GM23338 (cell line): ENCODE results near the gene ZNF800. TPM values are rescaled to one million over a fixed set of nuclear protein-coding genes. Genes with fewer than 3 reads are reported as not detected.

Experiments
- ATAC-seq: fragments of 200-7000 bp; cut with Tn5 transposase; 3 replicates; pipeline ENCODE4 v1.9.1; 2020
- DNase-seq: peaks from one replicate; pipeline ENCODE4 v3.0.0-alpha.2; 2015; ENCODE audit warnings: low spot score
- H2AFZ ChIP-seq: fragments of 200-600 bp; sonication (generic); 2 replicates; pipeline ENCODE4 v1.8.0; 2016; ENCODE audit warnings: antibody characterized with exemption, mild to moderate bottlenecking, moderate library complexity
- H3F3A ChIP-seq: fragments of 200-600 bp; sonication (generic); replicated peaks from 2 replicates; pipeline ENCODE4 v1.8.0; 2017; ENCODE audit warnings: antibody characterized with exemption, mixed run types, low read depth
- H3K27ac ChIP-seq: fragments of 200-600 bp; sonication (generic); 2 replicates; pipeline ENCODE4 v1.6.1; 2016; ENCODE audit warnings: low read depth
- H3K27me3 ChIP-seq: fragments of 200-600 bp; sonication (generic); 2 replicates; pipeline ENCODE4 v1.8.0; 2016; ENCODE audit warnings: mild to moderate bottlenecking, mixed run types, moderate library complexity; ENCODE audit not compliant: insufficient read depth
- H3K36me3 ChIP-seq: fragments of 200-600 bp; sonication (generic); 2 replicates; pipeline ENCODE4 v1.8.0; 2016; ENCODE audit warnings: mild to moderate bottlenecking; ENCODE audit not compliant: insufficient read depth
- H3K4me1 ChIP-seq: fragments of 200-600 bp; sonication (generic); 2 replicates; pipeline ENCODE4 v1.8.0; 2016; ENCODE audit warnings: mild to moderate bottlenecking, moderate library complexity; ENCODE audit not compliant: insufficient read depth
- H3K4me2 ChIP-seq: fragments of 200-600 bp; sonication (generic); 2 replicates; pipeline ENCODE4 v1.7.1; 2017; ENCODE audit warnings: mixed run types
- H3K4me3 ChIP-seq: fragments of 200-600 bp; sonication (generic); 2 replicates; pipeline ENCODE4 v1.6.1; 2016; ENCODE audit warnings: mixed run types
- H3K79me2 ChIP-seq: fragments of 200-600 bp; sonication (generic); replicated peaks from 2 replicates; pipeline ENCODE4 v1.8.0; 2017; ENCODE audit warnings: mild to moderate bottlenecking; ENCODE audit not compliant: insufficient read depth
- H3K9me2 ChIP-seq: fragments of 200-600 bp; sonication (generic); 2 replicates; pipeline ENCODE4 v1.8.0; 2017; ENCODE audit not compliant: insufficient read depth
- H4K20me1 ChIP-seq: fragments of 200-600 bp; sonication (generic); replicated peaks from 2 replicates; pipeline ENCODE4 v1.8.0; 2017; ENCODE audit warnings: mild to moderate bottlenecking; ENCODE audit not compliant: insufficient read depth
- H3K27ac Mint-ChIP-seq: 2 replicates; pipeline ENCODE4 v1.8.0; 2020; ENCODE audit warnings: inconsistent platforms, mild to moderate bottlenecking, moderate library complexity, mixed read lengths
- H3K27me3 Mint-ChIP-seq: 3 replicates; pipeline ENCODE4 v1.8.0; 2022; ENCODE audit warnings: low read depth, mild to moderate bottlenecking, moderate library complexity, mixed read lengths, inconsistent platforms; ENCODE audit not compliant: insufficient read depth, poor library complexity
- H3K36me3 Mint-ChIP-seq: 3 replicates; pipeline ENCODE4 v1.8.0; 2021; ENCODE audit warnings: low read depth, mild to moderate bottlenecking, inconsistent platforms, moderate library complexity, mixed read lengths
- H3K4me1 Mint-ChIP-seq: 3 replicates; pipeline ENCODE4 v1.8.0; 2020; ENCODE audit warnings: mild to moderate bottlenecking, inconsistent platforms, mixed read lengths
- H3K4me3 Mint-ChIP-seq: 3 replicates; pipeline ENCODE4 v1.8.0; 2021; ENCODE audit warnings: moderate library complexity, mild to moderate bottlenecking, inconsistent platforms, mixed read lengths
- H3K9me3 Mint-ChIP-seq: 3 replicates; pipeline ENCODE4 v1.8.0; 2020; ENCODE audit warnings: moderate library complexity, mild to moderate bottlenecking, inconsistent platforms, mixed read lengths
- CREB1 ChIP-seq: fragments of 250-450 bp; sonication (Bioruptor Pico); IDR thresholded peaks from 2 replicates; pipeline ENCODE4 v1.5.0; 2020; ENCODE audit warnings: low read depth, mild to moderate bottlenecking, moderate library complexity
- CTCF ChIP-seq, 2 experiments: fragments of 200-600 bp in 1 of 2; sonication (generic) in 1 of 2; conservative IDR thresholded peaks; 2 replicates each; pipeline versions ENCODE4 v1.5.1 to v1.6.1; 2016 to 2017; ENCODE audit warnings: antibody characterized with exemption in 2 of 2, low read depth in 2 of 2, mild to moderate bottlenecking in 2 of 2, moderate library complexity in 1 of 2
- EZH2 ChIP-seq: fragments of 200-600 bp; sonication (generic); IDR thresholded peaks from one replicate; pipeline ENCODE4 v1.8.0; 2017; ENCODE audit warnings: antibody characterized with exemption, mild to moderate bottlenecking, low read depth; ENCODE audit not compliant: unreplicated experiment
- EZH2phosphoT487 ChIP-seq: fragments of 200-600 bp; sonication (generic); IDR thresholded peaks from one replicate; pipeline ENCODE4 v1.8.1; 2018; ENCODE audit warnings: antibody characterized with exemption; ENCODE audit not compliant: unreplicated experiment
- NANOG ChIP-seq: IDR thresholded peaks from 2 replicates; pipeline ENCODE4 v1.6.1; 2016; ENCODE audit warnings: antibody characterized with exemption, borderline replicate concordance
- POLR2AphosphoS5 ChIP-seq: IDR thresholded peaks from 2 replicates; pipeline ENCODE4 v1.6.1; 2016; ENCODE audit warnings: antibody characterized with exemption, low read depth
- STAT1 ChIP-seq: IDR thresholded peaks from one replicate; pipeline ENCODE4 v1.6.1; 2016; ENCODE audit warnings: antibody characterized with exemption; ENCODE audit not compliant: unreplicated experiment
- ZNF114 ChIP-seq: fragments of 250-450 bp; sonication (Bioruptor Pico); IDR thresholded peaks from 2 replicates; pipeline ENCODE4 v1.5.0; 2020; ENCODE audit warnings: mild to moderate bottlenecking, moderate library complexity
- ZNF331 ChIP-seq: fragments of 250-450 bp; sonication (Bioruptor Pico); IDR thresholded peaks from 2 replicates; pipeline ENCODE4 v1.5.0; 2020; ENCODE audit warnings: low read depth, mild to moderate bottlenecking, moderate library complexity
- polyA plus RNA-seq: library from polyadenylated mRNA; unstranded; fragments of >200 nt; fragmentation: Nextera tagmentation; extraction: Ambion mirVana; gene quantifications from 2 replicates; pipeline ENCODE4 v1.2.1, GENCODE V29; 2016
- total RNA-seq: library from RNA; depleted of rRNA; stranded (reverse); fragments of >200 nt; shearing (Covaris generic); gene quantifications from 2 replicates; pipeline ENCODE4 v1.2.3, GENCODE V29; 2014
- TF ChIP-seq, protein P1 (sequence below): fragments of 250-450 bp; sonication (Bioruptor Pico); IDR thresholded peaks from 2 replicates; pipeline ENCODE4 v1.5.0; 2020; ENCODE audit warnings: mild to moderate bottlenecking, moderate library complexity
- TF ChIP-seq, protein P2 (sequence below): IDR thresholded peaks from 2 replicates; pipeline ENCODE4 v1.6.1; 2016; ENCODE audit warnings: antibody characterized with exemption

Gene ZNF800
- total and polyA plus RNA-seq, 2 experiments from 2014 or later: 5.4 to 8.3 TPM

DNA sequence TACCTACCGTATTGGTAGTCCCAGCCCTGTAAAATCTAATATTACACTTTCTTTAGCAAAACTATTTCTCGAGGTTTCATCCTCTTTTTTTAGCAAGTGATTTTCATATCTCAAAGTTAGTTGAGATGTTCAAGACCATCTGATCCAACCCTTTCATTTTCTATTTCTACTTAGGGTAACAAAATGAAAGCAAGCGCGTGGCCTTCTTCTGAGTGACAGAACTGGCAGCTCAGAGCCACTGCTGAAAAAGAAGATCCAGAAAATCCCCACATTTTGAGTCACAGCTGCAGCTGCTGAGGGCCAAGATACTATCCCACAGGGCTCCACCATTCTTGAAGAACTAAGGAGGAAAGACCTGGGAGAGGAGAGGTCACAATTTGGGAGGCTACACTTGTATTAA is 24.8 kb upstream of the ZNF800 start (continued):
- TF ChIP-seq, protein P1, sequence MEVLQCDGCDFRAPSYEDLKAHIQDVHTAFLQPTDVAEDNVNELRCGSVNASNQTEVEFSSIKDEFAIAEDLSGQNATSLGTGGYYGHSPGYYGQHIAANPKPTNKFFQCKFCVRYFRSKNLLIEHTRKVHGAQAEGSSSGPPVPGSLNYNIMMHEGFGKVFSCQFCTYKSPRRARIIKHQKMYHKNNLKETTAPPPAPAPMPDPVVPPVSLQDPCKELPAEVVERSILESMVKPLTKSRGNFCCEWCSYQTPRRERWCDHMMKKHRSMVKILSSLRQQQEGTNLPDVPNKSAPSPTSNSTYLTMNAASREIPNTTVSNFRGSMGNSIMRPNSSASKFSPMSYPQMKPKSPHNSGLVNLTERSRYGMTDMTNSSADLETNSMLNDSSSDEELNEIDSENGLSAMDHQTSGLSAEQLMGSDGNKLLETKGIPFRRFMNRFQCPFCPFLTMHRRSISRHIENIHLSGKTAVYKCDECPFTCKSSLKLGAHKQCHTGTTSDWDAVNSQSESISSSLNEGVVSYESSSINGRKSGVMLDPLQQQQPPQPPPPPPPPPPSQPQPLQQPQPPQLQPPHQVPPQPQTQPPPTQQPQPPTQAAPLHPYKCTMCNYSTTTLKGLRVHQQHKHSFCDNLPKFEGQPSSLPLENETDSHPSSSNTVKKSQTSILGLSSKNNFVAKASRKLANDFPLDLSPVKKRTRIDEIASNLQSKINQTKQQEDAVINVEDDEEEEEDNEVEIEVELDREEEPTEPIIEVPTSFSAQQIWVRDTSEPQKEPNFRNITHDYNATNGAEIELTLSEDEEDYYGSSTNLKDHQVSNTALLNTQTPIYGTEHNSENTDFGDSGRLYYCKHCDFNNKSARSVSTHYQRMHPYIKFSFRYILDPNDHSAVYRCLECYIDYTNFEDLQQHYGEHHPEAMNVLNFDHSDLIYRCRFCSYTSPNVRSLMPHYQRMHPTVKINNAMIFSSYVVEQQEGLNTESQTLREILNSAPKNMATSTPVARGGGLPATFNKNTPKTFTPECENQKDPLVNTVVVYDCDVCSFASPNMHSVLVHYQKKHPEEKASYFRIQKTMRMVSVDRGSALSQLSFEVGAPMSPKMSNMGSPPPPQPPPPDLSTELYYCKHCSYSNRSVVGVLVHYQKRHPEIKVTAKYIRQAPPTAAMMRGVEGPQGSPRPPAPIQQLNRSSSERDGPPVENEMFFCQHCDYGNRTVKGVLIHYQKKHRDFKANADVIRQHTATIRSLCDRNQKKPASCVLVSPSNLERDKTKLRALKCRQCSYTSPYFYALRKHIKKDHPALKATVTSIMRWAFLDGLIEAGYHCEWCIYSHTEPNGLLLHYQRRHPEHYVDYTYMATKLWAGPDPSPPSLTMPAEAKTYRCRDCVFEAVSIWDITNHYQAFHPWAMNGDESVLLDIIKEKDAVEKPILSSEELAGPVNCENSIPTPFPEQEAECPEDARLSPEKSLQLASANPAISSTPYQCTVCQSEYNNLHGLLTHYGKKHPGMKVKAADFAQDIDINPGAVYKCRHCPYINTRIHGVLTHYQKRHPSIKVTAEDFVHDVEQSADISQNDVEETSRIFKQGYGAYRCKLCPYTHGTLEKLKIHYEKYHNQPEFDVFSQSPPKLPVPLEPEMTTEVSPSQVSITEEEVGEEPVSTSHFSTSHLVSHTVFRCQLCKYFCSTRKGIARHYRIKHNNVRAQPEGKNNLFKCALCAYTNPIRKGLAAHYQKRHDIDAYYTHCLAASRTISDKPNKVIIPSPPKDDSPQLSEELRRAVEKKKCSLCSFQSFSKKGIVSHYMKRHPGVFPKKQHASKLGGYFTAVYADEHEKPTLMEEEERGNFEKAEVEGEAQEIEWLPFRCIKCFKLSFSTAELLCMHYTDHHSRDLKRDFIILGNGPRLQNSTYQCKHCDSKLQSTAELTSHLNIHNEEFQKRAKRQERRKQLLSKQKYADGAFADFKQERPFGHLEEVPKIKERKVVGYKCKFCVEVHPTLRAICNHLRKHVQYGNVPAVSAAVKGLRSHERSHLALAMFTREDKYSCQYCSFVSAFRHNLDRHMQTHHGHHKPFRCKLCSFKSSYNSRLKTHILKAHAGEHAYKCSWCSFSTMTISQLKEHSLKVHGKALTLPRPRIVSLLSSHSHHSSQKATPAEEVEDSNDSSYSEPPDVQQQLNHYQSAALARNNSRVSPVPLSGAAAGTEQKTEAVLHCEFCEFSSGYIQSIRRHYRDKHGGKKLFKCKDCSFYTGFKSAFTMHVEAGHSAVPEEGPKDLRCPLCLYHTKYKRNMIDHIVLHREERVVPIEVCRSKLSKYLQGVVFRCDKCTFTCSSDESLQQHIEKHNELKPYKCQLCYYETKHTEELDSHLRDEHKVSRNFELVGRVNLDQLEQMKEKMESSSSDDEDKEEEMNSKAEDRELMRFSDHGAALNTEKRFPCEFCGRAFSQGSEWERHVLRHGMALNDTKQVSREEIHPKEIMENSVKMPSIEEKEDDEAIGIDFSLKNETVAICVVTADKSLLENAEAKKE (CRISPR knock-in tag): no peak
- TF ChIP-seq EZH2: no peak
- no peak for TF ChIP-seq EZH2phosphoT487
- TF ChIP-seq STAT1: no peak
- TF ChIP-seq ZNF331 (CRISPR knock-in tag): no peak
- TF ChIP-seq, protein P2, sequence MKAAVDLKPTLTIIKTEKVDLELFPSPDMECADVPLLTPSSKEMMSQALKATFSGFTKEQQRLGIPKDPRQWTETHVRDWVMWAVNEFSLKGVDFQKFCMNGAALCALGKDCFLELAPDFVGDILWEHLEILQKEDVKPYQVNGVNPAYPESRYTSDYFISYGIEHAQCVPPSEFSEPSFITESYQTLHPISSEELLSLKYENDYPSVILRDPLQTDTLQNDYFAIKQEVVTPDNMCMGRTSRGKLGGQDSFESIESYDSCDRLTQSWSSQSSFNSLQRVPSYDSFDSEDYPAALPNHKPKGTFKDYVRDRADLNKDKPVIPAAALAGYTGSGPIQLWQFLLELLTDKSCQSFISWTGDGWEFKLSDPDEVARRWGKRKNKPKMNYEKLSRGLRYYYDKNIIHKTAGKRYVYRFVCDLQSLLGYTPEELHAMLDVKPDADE: no peak
- no peak for TF ChIP-seq CREB1 (CRISPR knock-in tag)

DNA sequence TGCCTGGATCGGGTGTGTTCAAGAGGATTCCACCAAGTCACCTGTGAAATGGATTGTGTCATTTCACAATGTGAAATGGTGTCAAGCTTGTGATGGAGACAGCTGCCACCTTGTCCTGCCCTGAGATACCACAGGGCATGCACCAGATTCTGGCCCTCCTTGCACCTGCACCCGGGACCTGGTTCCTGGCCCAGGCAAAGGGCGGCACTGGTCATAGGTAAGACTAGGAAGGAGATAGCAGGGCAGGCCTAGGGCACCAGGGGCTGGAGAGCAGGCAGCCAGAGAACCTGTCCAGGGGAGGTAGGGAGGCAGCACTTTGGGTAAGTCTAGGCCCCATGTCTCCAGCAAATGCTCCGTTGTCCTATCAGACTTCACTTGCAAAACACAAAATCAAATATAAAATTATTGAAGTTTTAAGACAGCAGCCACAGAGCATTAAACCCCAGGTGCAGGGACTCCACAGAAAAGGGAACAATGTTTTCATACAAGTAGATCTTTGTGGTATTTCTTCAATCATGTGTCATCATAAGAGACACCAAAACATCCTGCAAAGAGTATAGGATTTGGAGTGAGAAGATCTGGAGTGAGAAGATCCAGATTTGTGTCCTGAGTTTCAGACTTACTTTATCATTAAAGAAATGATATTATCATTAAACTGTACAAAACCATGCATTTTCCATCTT is 22.7 kb upstream of the ZNF800 start:
- Histone ChIP-seq H4K20me1 (no peaks in the 10 kb centered on the region), H3K4me2 (no peak overlapping the region), H3K36me3 (no peaks in the 10 kb centered on the region), H3K4me3 (no peak overlapping the region), H3K9me2 (0 out of 2 replicates have a peak, but pooled peaks cover 2% of the 10 kb centered on the region), H3K4me1 (no peaks in the 10 kb centered on the region), H3K79me2 (no peaks in the 10 kb centered on the region), H3K27ac (no peak overlapping the region), H3K27me3 (no peaks in the 10 kb centered on the region), H2AFZ (no peak overlapping the region), H3F3A (no peaks in the 10 kb centered on the region)
- ATAC-seq (no peak), DNase-seq (no peak)
- Mint-ChIP-seq H3K9me3 (no peaks in the 10 kb centered on the region), H3K27ac (no peak overlapping the region), H3K36me3 (no peaks in the 10 kb centered on the region), H3K27me3 (no peaks in the 10 kb centered on the region), H3K4me1 (no peaks in the 10 kb centered on the region), H3K4me3 (no peak overlapping the region)
- no peak for TF ChIP-seq CTCF (conservative IDR thresholded peaks at IDR 0.05; ENCODE audit: low read depth in 2 of 2)
- TF ChIP-seq ZNF114 (CRISPR knock-in tag): no peak
- no peak for TF ChIP-seq POLR2AphosphoS5
- no peak for TF ChIP-seq STAT1
- no peak for TF ChIP-seq NANOG
- no peak for TF ChIP-seq EZH2
